Stimulated activated memory B cell treated with anti-CD40 and anti-IgM and Interleukin-4, amounts not matched to agents 10 μg/mL and 1 μg/mL and 100 μg/mL, for 72 hours (primary cell): Measurements from ENCODE around the gene ST7.

Source experiments
- ATAC-seq: fragments of 150-1000 bp; cut with Tn5 transposase; 2 replicates; pipeline ENCODE4 v1.10.0; 2021
- H3K27ac Mint-ChIP-seq: one replicate; pipeline ENCODE4 v1.8.0; 2022; ENCODE audit warnings: mild to moderate bottlenecking, mixed read lengths
- H3K27me3 Mint-ChIP-seq: one replicate; pipeline ENCODE4 v1.8.0; 2022; ENCODE audit warnings: mixed read lengths
- H3K36me3 Mint-ChIP-seq: one replicate; pipeline ENCODE4 v1.8.0; 2022; ENCODE audit warnings: mixed read lengths
- H3K4me1 Mint-ChIP-seq: one replicate; pipeline ENCODE4 v1.8.0; 2022; ENCODE audit warnings: mixed read lengths
- H3K4me3 Mint-ChIP-seq: one replicate; pipeline ENCODE4 v1.8.0; 2022; ENCODE audit warnings: mild to moderate bottlenecking, moderate library complexity, mixed read lengths
- H3K9me3 Mint-ChIP-seq: one replicate; pipeline ENCODE4 v1.8.0; 2022; ENCODE audit warnings: mixed read lengths

The ST7 gene

DNA sequence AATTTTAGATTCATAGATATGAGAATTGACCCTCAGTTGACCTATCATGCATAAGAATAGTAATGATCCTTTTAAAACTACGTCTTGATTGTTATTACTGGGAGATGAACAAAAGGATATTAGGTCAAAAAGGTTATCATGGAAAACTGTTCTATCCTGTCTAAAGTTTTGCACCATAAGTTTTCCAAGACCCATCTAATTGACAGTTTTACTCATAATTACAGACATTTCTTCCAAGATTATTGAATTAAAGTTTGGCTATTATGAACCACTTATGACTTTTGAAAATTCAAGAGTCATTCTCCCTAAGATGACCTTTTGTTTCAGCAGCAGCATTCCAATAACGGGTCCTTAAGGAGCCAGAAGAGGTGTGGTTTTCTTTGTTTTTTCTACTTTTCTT lies 225.3 kb downstream of the ST7 start:
- H3K27me3 Mint-ChIP-seq = no peaks in the 10 kb centered on the region
- no peak overlapping the region for H3K4me3 Mint-ChIP-seq
- H3K36me3 Mint-ChIP-seq = peaks cover 68% of the 10 kb centered on the region
- no peaks in the 10 kb centered on the region for H3K4me1 Mint-ChIP-seq
- H3K9me3 Mint-ChIP-seq = peaks cover 2% of the 10 kb centered on the region
- no peak for ATAC-seq
- H3K27ac Mint-ChIP-seq = no peak overlapping the region

GRCh38 chr7:117179701-117180100 lies 226.4 kb downstream of the ST7 start:
- H3K27ac Mint-ChIP-seq = no peak overlapping the region
- H3K9me3 Mint-ChIP-seq = peaks cover 3% of the 10 kb centered on the region
- H3K4me1 Mint-ChIP-seq = no peaks in the 10 kb centered on the region

DNA sequence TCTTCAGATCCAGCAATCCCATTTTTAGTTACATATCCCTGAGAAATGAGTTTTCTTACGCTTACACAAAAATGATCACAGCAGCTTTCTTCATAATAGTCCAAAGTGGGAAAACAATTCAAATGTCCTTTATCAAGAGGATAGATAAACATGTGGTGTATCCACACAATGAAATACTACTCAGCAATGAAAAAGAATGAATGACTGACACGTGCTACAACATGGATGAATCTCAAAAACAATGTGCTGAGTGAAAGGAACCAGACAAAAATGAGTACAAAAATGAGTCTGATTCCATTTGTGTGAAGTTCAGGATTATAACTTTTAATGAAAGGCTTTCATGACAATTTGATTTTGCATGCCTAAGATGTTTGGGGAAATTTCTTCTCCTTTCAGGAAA lies 230.4 kb downstream of the ST7 start:
- H3K27ac Mint-ChIP-seq = no peak overlapping the region
- H3K4me1 Mint-ChIP-seq = no peaks in the 10 kb centered on the region
- H3K4me3 Mint-ChIP-seq = no peak overlapping the region
- ATAC-seq = no peak
- H3K27me3 Mint-ChIP-seq = no peaks in the 10 kb centered on the region
- H3K9me3 Mint-ChIP-seq = peaks cover 3% of the 10 kb centered on the region
- peaks cover 56% of the 10 kb centered on the region for H3K36me3 Mint-ChIP-seq

More at GRCh38 chr7:117179701-117180100, 226.4 kb downstream of the ST7 start:
- peaks cover 70% of the 10 kb centered on the region for H3K36me3 Mint-ChIP-seq
- no peak overlapping the region for H3K4me3 Mint-ChIP-seq
- ATAC-seq = no peak
- H3K27me3 Mint-ChIP-seq = no peaks in the 10 kb centered on the region

- peaks cover 53% of the 10 kb centered on the region for H3K36me3 Mint-ChIP-seq
- H3K9me3 Mint-ChIP-seq = peaks cover 3% of the 10 kb centered on the region
- no peak overlapping the region for H3K27ac Mint-ChIP-seq
- ATAC-seq = no peak
- no peaks in the 10 kb centered on the region for H3K4me1 Mint-ChIP-seq
- no peaks in the 10 kb centered on the region for H3K27me3 Mint-ChIP-seq
- H3K4me3 Mint-ChIP-seq = no peak overlapping the region
These were observed 231.1 kb downstream of the ST7 start for GRCh38 chr7:117184367-117184766.

- Mint-ChIP-seq H3K27me3 (no peaks in the 10 kb centered on the region), H3K27ac (no peak overlapping the region), H3K36me3 (peaks cover 53% of the 10 kb centered on the region), H3K4me1 (no peaks in the 10 kb centered on the region), H3K9me3 (peaks cover 3% of the 10 kb centered on the region), H3K4me3 (no peak overlapping the region)
- ATAC-seq = no peak
These were observed 231.8 kb downstream of the ST7 start for GRCh38 chr7:117185124-117185523.

GRCh38 chr7:117186218-117187010 lies 233.1 kb downstream of the ST7 start:
- H3K4me1 Mint-ChIP-seq = no peaks in the 10 kb centered on the region
- H3K36me3 Mint-ChIP-seq = peaks cover 56% of the 10 kb centered on the region
- H3K27me3 Mint-ChIP-seq = no peaks in the 10 kb centered on the region
- no peak overlapping the region for H3K27ac Mint-ChIP-seq
- H3K9me3 Mint-ChIP-seq = peaks cover 3% of the 10 kb centered on the region
- no peak for ATAC-seq
- H3K4me3 Mint-ChIP-seq = no peak overlapping the region

DNA sequence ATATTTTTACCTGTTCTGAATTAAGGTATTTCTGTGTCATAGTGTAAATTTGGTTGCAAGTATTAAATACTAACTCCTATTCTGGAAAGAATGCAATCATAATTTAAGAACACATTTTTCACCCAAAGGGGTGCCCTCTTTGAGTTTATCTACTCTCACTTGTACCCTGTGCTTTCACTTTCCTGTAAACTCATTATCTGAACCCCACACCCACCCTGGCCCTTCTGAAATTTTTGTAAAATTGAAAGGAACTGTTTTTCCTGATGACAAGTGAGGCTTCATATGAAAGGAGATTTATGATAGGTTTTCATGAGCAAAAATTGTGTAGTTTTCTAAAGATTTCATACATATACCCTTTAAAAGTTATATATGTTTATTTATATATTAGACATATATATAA lies 235.1 kb downstream of the ST7 start:
- Mint-ChIP-seq H3K27me3 (no peaks in the 10 kb centered on the region), H3K27ac (no peak overlapping the region), H3K36me3 (peaks cover 48% of the 10 kb centered on the region), H3K9me3 (peaks cover 3% of the 10 kb centered on the region), H3K4me1 (no peaks in the 10 kb centered on the region), H3K4me3 (no peak overlapping the region)
- ATAC-seq = no peak

DNA sequence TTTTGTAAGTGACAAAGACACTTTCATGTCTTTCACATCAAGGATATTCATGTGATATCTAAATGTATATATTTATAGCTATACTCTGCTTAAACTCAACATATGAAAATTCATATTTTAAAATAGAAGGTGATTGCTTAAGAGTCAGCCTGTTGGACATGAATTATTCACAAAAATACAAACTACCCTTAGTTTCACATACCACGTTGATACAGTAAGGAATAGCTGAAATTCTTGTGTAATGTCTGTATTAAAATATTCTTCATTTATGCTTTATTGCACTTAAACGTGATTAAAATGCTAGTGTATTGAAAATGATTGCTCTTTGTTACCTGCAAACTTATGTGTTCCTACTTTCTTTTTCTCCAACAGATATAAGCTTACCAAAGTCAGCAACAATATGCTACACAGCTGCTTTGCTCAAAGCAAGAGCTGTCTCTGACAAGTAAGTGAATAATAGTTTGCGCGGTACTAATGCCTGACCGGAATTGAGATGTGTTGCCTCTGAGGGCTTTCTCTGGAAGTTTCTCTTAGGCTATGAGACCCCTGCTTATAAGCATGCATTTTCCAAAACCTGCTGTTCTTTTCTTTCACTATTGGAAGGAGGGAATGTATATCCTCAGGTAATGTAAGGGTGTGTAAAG lies 235.8 kb downstream of the ST7 start:
- H3K4me3 Mint-ChIP-seq = no peak overlapping the region
- no peaks in the 10 kb centered on the region for H3K4me1 Mint-ChIP-seq
- H3K9me3 Mint-ChIP-seq = peaks cover under 1% of the 10 kb centered on the region
- H3K27me3 Mint-ChIP-seq = no peaks in the 10 kb centered on the region
- peaks cover 48% of the 10 kb centered on the region for H3K36me3 Mint-ChIP-seq
- H3K27ac Mint-ChIP-seq = no peak overlapping the region
- ATAC-seq = no peak

GRCh38 chr7:117190104-117190503 lies 236.8 kb downstream of the ST7 start:
- no peak for ATAC-seq
- Mint-ChIP-seq H3K36me3 (peaks cover 53% of the 10 kb centered on the region), H3K9me3 (peaks cover 3% of the 10 kb centered on the region), H3K4me3 (no peak overlapping the region), H3K4me1 (no peaks in the 10 kb centered on the region), H3K27me3 (no peaks in the 10 kb centered on the region), H3K27ac (no peak overlapping the region)

GRCh38 chr7:117190746-117191435 lies 237.6 kb downstream of the ST7 start:
- H3K27ac Mint-ChIP-seq = no peak overlapping the region
- no peak overlapping the region for H3K4me3 Mint-ChIP-seq
- peaks cover 3% of the 10 kb centered on the region for H3K9me3 Mint-ChIP-seq
- no peak for ATAC-seq
- no peaks in the 10 kb centered on the region for H3K4me1 Mint-ChIP-seq
- H3K36me3 Mint-ChIP-seq = peaks cover 60% of the 10 kb centered on the region
- no peaks in the 10 kb centered on the region for H3K27me3 Mint-ChIP-seq

DNA sequence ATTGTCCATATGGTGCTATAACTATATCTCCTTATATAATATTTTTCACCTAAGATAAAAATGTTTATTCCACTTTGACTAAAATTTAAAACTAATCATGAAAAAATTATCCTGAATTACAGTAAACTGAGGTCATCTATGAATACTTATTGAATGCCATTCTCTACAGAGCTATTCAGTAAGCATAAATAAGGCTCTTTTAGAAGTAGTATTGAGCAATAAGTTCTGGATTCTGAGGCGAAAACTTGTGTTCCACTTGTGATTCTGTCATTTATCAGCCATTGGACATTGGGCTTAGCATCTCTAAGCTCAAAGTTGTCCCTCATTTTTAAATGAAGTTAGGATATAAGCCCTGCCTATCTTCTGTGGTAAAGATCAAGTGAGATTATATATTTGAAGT lies 238.8 kb downstream of the ST7 start:
- no peaks in the 10 kb centered on the region for H3K27me3 Mint-ChIP-seq
- no peak overlapping the region for H3K27ac Mint-ChIP-seq
- no peak for ATAC-seq
- H3K9me3 Mint-ChIP-seq = peaks cover 3% of the 10 kb centered on the region
- peaks cover 68% of the 10 kb centered on the region for H3K36me3 Mint-ChIP-seq
- no peaks in the 10 kb centered on the region for H3K4me1 Mint-ChIP-seq
- no peak overlapping the region for H3K4me3 Mint-ChIP-seq

GRCh38 chr7:117193564-117193963 lies 240.3 kb downstream of the ST7 start:
- no peaks in the 10 kb centered on the region for H3K27me3 Mint-ChIP-seq
- H3K27ac Mint-ChIP-seq = no peak overlapping the region
- no peak for ATAC-seq
- peaks cover 79% of the 10 kb centered on the region for H3K36me3 Mint-ChIP-seq
- H3K9me3 Mint-ChIP-seq = peaks cover 3% of the 10 kb centered on the region
- no peak overlapping the region for H3K4me3 Mint-ChIP-seq
- H3K4me1 Mint-ChIP-seq = no peaks in the 10 kb centered on the region

DNA sequence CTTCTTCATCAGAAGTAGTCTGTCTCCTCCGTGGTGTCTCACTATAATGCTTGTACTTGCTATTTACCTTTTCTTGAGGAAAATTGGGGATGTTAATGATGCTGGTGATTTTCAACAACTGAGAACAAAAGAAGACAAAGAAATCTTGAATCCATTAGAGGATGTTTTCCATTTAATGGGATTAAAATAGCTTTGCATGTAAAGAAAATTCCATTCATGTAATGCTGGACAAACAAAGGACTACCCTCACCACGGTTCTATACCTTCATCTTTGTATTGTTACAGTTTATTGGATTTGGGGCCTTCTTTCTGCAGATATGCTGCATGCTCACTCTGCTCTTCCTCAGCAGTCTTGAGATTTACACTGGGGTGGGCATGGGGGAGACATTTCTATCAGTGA lies 241.1 kb downstream of the ST7 start:
- Mint-ChIP-seq H3K27me3 (no peaks in the 10 kb centered on the region), H3K9me3 (peaks cover 3% of the 10 kb centered on the region), H3K4me3 (no peak overlapping the region), H3K27ac (no peak overlapping the region), H3K36me3 (peaks cover 85% of the 10 kb centered on the region), H3K4me1 (no peaks in the 10 kb centered on the region)
- ATAC-seq = no peak

DNA sequence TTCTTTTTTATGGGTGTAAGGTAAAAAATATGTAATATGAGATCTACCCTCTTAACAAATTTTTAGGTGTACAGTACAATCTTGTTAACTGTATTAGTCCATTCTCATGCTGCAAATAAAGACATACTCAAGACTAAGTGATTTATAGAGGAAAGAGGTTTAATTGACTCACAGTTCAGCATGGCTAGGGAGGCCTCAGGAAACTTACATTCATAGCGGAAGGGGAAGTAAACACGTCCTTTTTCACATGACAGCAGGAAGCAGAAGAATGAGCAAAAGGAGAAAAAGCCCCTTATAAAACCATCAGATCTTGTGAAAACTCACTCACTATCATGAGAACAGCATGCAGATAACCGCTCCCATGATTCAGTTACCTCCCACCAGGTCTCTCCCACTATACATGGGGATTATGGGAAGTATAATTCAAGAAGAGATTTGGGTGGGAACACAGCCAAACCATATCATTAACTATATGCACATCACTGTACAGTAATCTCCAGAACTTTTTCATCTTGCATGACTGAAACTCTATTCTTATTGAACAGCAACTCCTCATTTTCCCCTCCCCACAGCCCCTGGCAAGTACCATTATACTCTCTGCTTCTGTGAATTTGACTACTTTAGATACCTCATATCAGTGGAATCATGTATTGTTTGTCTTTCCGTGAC lies 242.2 kb downstream of the ST7 start:
- no peaks in the 10 kb centered on the region for H3K4me1 Mint-ChIP-seq
- peaks cover 79% of the 10 kb centered on the region for H3K36me3 Mint-ChIP-seq
- H3K9me3 Mint-ChIP-seq = peaks cover 3% of the 10 kb centered on the region
- no peak overlapping the region for H3K27ac Mint-ChIP-seq
- no peak for ATAC-seq
- no peaks in the 10 kb centered on the region for H3K27me3 Mint-ChIP-seq
- H3K4me3 Mint-ChIP-seq = no peak overlapping the region

GRCh38 chr7:117200132-117200531 lies 246.8 kb downstream of the ST7 start:
- ATAC-seq = no peak
- no peak overlapping the region for H3K27ac Mint-ChIP-seq
- H3K4me3 Mint-ChIP-seq = no peak overlapping the region
- H3K36me3 Mint-ChIP-seq = peaks cover 77% of the 10 kb centered on the region
- H3K9me3 Mint-ChIP-seq = no peaks in the 10 kb centered on the region
- no peaks in the 10 kb centered on the region for H3K4me1 Mint-ChIP-seq
- no peaks in the 10 kb centered on the region for H3K27me3 Mint-ChIP-seq
